GM18873 (cell line): ENCODE results near the gene GLUD1.
"Not testable (repeated sequence)": the region's sequence is repeated elsewhere in the genome, so short reads cannot be mapped to it uniquely, and the experiment has no call there.

Source experiments
- ATAC-seq: cut with Tn5 transposase; IDR thresholded peaks from one replicate; pipeline ENCODE4 v1.9.1; 2021; ENCODE audit warnings: mild to moderate bottlenecking, moderate library complexity, moderate number of reproducible peaks; ENCODE audit not compliant: unreplicated experiment, low FRiP score

Gene GLUD1

DNA sequence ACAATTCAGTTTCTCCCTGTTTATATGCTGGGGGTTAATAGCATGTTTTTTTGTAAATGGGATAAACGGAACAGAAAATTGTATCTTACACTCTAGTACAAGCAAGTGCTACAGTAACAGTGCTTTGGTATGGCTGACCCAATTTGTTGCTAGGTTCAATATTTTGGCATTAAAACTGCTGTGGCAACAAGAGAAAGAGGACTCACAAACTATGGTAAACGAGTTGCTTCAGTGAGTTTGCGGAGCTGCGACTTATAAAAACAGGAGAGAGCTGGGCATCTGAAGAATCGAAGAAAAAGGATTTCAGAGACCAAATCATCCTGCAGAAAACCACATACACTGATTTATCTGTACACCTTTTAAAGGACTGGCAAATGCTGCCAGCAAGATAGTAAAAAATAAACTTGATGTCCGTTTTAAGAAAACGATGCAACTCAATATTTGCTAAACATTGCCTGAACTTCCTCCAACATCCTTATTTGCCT is 2.2 kb downstream of the GLUD1 start:
- no peak for ATAC-seq

DNA sequence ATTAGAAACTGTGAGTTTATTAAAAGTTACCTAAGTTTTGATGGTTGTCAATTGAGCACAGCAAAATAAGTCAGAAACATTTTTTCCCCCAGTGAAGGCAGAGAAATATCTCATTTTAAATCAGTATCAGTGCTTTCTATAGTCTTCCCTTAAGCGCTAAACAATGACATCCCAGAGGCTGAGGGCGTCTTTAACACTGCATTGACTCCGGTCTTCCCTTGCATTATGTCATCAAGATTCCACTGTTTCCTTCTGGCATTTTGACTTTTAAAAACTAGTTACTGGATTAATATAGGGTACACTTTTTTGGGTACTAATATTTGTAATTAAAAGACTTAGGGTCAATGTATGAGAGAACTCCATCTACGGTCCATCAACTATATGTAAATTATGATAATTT is 3.9 kb downstream of the GLUD1 start:
- ATAC-seq: no peak

DNA sequence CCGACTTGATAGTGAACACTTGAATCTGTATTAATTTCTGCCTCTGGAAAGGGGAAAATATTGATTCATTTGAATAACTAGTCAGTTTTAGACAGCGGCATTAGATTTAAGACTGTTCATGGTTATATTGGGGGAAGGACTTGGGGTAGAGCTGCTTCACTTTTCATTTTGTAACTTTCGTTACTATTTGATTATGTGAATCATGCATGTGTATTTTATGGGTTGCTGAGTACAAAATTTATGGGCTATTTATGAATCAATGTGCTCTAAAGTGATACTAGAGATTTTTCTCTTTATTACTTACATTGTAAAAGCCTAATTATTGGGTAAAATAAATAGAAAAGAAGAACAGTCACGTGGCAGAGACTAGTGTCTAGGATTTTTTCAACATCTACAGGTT is 4.9 kb downstream of the GLUD1 start:
- ATAC-seq: no peak

DNA sequence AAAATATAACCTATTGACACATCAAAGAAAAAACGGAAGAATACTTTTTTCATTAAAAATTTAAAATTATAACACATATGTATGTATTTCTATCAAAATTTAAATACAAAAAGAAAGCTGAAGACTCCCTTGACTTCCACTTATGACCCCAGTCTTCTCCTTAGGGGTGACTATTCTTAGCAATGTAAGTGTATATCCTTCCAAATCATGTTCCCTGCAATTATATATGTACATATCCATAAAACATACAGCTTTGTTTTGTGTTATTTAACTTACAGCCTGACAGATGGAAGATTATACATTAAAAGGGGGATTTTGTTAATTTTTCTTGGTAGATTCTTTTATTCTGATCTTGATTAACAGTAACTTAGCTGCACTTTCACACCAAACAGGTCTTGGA is 9.1 kb downstream of the GLUD1 start:
- no peak for ATAC-seq

DNA sequence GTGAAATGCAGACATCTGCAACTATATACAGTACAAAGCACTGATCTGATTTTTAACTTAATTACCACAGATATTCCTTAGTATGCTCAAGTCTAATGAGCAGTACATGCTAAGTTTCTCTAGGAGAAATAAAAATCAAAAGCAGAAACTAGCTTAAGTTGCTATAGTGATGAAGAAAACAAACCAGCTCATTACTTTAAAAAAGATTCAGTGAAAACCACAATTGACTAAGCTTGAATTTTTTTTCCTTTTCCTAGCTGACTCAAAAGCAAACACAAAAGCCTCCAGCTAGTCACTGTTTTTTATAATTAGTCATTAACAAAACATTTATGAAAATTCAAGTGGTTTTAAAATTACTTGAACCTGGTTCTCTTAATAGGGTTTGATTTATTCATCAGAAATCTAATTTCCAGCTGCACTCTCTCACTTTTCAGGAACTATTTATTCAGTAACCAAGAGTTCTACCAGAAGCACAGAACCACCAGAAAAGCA is 10.3 kb downstream of the GLUD1 start:
- not testable (repeated sequence) for ATAC-seq

DNA sequence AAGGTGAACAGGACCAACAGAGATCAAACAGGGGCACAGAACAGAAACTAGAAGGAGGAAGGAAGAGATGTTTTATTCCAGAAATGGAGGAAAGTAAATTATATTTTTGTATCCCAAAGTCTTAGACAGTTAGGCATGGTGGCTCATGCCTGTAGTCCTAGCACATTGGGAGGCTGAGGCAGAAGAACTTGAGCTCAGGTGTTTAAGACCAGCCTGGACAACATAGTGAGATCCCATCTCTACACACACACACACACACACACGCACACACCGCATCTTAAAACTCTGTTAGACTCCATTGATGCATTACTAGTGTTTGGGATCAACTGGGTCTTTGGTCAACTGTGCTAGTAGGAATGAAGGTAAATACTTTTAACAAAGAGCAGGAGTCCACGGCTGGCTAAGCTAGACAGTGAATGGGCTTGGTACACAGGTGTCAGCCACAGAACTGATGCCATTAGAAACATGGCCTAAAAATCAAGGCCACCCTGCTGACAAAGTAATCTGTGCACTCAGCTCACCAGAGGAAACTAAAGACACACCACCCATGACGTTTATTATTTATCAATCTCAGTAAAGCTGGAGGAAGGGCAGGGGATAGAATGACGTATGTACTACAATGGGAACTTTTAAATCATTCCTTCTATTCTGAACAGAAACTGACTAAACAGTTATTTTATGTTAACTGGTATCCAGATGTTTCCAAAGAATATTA is 10.9 kb downstream of the GLUD1 start:
- ATAC-seq: not testable (repeated sequence)

DNA sequence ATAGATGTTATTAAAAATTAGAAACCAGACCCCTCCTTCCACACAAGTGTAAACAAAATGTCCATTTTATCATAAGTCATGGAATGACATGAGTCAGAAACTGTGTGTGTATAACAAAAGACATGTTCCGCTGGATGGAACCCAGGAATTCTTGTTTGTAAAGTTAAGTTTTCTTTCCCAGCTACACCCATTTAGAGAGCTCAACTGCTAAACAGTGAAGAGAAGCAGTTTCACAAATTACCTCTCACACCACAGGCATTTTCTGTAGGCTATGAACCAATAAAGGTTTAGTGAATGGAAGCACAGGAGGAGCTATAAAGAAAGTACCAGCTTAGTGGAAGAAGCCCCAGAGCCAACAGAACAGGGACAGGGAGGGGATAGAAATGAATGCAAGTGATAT is 12.4 kb downstream of the GLUD1 start:
- ATAC-seq: not testable (repeated sequence)

DNA sequence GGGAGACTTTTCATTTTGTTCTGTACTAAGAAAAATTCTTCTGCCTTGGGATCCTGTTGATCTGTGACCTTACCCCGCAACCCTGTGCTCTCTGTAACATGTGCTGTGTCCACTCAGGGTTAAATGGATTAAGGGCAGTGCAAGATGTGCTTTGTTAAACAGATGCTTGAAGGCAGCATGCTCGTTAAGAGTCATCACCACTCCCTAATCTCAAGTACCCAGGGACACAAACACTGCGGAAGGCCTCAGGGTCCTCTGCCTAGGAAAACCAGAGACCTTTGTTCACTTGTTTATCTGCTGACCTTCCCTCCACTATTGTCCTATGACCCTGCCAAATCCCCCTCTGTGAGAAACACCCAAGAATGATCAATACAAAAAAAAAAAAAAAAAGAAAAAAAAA is 13.1 kb downstream of the GLUD1 start:
- not testable (repeated sequence) for ATAC-seq

DNA sequence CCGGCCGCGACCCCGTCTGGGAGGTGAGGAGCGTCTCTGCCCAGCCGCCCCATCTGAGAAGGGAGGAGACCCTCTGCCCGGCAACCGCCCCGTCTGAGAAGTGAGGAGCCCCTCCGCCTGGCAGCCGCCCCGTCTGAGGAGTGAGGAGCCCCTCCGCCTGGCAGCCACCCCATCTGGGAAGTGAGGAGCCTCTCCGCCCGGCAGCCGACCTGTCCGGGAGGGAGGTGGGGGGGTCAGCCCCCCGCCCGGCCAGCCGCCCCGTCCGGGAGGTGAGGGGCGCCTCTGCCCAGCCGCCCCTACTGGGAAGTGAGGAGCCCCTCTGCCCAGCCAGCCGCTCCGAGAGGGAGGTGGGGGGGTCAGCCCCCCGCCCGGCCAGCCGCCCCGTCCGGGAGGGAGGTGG is 14.0 kb downstream of the GLUD1 start:
- ATAC-seq: not testable (repeated sequence)

DNA sequence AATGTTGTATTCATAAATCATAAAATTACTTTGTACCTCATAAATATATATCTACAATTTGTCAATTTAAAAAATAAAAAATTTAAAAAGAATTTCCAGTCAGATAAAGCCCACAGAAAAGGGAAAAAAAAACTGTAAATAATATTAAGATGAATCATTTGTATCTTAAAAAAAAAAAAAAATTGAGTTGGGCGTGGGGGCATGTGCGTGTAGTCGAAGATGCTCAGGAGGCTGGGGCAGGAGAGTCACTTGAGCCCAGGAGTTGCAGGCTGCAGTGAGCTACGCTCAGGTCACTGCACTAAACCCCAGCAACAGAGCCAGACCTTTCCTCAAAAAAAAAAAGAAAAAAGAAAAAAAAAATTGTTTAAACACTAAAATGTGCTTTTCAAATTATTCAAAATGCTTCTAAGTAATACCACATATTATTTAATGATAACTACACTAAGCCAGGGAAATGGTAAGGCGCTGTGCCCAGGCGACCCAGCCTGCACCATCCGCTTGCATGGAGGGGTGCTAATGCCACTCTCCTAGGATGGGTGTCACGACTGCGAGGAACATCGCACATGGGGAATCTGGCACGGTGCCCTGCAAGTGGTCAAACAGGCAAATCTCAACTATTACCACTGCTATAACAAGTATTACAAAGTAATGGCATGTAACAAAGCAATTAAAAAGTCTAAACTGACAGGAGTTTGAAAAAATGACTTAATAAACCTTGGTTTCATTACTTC is 15.4 kb downstream of the GLUD1 start:
- ATAC-seq: no peak

DNA sequence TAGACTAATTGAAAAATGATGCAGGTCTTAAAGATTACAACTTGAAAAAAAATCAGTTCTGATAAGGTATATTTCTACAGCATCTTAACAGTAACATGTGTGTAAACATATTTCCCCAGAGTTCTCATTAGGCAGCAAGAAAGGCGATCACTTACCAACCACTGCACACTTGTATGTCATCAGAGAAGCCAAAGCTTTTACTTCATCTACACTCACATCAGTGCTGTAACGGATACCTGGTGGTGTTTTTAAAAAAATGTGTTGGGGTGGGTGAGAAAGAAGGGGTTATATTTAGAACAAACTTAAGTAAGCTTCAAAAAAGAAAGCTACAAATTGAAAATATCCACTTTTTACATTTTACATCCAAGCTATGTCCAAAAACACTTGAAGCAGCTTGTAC is 18.2 kb downstream of the GLUD1 start:
- not testable (repeated sequence) for ATAC-seq

DNA sequence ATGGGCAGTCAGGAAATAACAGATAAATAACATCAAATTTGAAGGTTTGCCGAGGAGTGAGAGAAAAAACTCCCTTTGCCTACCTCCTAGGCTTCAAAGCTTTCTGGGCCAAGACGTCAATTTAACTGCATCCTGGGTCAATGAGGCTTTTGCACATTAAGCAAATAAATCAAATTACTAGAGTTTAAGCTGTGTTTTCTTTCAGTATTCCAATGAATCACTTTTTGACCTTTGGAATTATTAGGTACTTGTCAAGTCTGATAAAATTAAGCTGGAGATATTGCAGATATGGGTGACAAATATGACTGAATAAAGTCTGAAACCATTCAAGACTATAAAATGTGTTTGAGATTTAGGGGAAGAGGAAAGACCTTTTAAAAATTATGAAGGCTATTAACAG is 22.2 kb downstream of the GLUD1 start:
- ATAC-seq: no peak

DNA sequence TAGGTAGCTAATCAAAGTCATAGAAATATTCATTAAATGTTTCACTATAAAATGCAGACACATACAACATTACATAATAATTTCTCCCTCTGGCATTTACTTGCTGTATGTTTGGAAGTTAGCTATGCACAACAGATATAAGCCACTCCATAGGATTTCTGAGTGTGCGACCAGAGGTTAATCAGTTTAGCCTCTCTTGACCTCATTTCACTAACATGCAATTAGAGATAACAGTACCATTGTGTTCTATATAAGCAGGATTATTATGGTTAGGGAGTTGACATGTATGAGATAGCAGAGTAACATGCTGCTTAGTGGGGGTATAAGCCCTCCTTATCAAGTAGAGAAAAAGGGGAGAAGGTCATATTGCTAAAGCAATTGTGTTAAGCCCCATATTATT is 26.4 kb downstream of the GLUD1 start:
- no peak for ATAC-seq

DNA sequence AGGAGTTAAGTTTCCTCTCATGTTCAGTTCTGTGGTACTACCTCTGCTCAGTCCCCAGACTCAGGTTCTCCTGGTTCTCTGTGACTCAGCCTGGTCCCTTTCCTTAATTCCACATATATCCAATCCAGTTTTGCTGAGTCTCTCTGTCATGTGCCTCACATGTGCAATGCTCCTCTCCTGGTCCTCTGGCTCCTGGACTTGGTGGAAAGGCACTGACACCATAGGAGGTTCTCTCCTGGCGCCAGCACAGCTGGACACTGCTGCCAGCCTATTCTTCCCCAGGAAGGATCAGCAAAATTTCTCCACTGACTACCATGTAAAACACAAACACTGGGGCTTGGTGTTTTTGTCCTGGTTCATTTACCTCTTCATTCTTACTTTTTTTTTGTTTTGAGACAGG is 27.8 kb downstream of the GLUD1 start:
- no peak for ATAC-seq

DNA sequence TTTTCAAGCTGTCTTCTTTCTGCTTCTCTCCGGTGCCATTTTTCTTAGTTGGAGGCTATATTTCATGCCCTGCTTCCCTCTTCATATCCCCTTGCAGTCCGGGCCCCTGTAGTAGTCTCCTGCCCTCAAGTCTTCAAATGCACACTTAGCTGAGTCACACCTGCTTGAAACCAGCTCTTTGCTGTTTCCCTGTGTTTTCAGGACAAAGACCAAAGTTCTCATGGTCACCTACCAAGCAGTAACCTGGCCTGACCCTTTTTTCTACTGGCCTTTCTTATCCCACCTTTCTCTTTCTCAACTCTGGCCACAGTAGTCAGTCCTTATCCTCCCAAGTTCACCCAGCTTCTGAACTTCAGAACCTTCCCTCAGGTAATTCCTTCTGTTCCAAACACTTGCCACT is 28.5 kb downstream of the GLUD1 start:
- ATAC-seq: no peak

DNA sequence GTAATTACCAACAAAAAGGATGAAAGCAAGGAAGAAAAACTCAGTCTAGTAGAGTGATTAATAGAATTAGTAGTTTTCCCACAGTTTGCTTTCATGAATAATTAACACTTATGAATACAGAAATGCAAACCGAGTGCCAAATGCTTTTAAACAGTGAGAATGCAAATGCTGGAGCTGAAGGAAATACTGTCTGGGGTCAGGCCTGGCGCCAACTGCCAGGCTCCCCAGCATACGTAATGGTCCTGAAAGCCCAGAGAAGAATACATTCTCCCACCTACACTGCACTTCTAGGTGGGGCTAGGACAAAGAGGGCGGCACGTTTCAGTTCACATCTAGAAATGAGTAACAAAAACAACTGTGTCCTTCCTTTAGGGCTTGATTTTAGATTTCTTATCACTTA is 30.0 kb downstream of the GLUD1 start:
- ATAC-seq: no peak

DNA sequence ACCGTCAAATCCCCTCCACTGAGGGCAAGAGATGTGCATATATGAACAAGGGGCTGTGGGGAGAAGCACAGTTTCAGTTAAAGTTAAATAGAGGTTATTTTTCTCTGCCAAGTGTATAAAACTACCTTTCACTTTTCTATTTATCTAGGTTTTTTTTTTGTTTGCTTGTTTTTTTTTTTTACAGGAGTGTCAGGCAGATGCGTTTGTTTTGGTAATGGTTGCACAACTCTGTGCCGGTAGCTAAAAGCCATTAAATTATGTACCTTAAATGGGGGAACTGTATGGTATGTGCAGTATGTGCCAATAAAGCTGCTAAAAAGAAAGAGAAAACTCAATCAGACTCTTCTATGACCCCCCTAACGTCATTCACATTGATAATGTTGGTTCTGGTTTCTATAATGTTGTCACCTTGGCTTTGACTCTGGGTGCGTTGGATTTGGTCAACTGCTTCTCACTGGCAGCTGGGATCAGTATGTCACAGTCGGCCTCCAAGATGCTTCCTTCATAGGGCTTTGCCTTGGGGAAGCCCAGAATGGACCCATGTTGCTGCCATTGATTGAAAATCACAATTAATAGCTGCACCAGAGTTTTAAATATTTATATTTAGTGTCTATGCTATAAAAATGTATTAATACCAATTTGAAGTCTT is 34.2 kb downstream of the GLUD1 start:
- ATAC-seq: no peak

DNA sequence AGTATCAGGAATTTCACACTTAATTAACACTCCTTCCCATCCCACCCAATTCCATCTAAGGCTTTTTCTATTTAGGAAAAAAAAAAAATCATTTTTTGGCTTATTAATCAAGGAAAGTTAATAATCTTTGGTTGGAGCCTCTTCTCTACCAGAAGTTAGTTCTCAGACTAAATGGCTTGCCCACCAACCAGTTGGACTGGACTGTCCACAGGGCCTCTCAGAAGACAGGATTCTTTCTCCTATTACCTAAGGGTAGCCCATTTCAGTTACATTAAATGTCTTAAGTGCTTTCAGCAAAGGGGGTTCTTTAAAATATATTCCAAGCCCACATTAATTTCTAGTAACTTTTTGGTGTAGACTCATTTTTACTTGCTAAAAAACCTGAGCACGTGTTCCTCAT is 35.2 kb downstream of the GLUD1 start:
- no peak for ATAC-seq

DNA sequence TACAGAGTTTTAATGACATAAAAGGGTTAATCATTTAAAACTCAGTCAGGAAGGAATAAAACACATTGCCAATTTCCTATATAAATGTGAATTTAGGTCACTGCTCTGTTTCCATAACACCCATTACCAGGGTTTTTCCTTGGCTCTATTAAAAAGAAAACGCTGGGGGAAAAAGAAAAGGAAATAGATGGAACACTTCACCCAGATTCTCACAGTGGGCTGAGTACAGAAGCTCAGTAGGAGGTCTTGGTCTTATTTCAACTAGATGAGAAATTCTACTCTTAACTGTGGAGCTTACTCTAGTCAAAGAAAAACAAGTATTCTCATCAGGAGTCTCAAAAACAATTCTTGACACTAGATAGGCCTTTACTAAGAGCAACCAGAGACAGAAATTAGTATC is 36.5 kb downstream of the GLUD1 start:
- no peak for ATAC-seq

DNA sequence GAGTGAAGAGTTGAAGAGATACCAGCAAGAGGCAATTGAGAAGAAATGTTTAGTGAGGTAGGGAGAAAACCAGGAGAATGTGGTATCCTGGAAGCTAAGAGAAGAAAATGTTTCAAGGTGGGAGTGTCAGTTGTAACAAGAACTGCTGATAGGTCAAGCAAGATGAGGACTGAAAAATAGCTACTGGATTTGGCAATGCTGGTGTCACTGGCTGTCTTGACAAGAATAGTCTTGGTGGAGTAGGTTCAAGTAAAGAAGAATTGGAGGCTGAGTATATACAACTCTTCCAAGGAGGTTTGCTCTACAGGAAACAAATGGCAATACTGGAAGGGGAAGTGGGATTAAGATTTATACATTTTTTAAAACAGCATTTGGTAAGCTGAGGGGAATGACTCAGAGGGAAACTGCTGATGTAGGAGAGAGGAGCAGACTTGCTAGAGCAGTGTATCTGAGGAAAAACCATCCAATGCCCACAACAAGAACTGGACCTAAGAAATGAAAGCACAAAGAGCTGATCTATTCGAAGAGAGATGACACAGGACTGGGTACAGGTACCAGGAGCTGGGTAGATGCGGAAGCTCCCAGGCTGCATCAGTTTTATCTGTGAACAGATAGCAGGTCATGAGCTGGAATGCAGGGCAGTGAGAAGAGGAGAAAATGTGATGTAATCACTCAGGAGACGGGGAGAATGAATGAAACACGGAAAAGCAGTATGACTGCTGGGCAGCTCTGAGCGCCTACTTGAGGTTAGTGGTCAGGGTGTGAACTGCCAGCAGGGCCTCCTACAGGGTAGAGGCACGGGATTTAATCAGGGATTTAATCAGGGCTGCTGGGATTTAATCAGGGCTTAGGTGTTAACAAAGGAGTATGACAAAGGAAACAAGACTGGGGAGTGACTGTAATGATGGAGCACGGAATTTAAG is 40.0 kb downstream of the GLUD1 start:
- no peak for ATAC-seq
